CD4-positive, alpha-beta T cell treated with Interleukin-12 subunit alpha and Interleukin-12 subunit beta, for 1 hour (primary cell): ENCODE results near the gene RPL29.
"Not testable (repeated sequence)": the region's sequence is repeated elsewhere in the genome, so short reads cannot be mapped to it uniquely, and the experiment has no call there.

ENCODE experiments used
- DNase-seq: peaks from one replicate; pipeline ENCODE4 v3.0.0-alpha.2; 2020

RPL29 gene

GRCh38 chr3:51995346-51996163, at the start of gene RPL29:
Gene RPL29, minus strand, starts transcription at chr3:51995895. Its CDS starts 434 bp downstream, at chr3:51995461.
- peak; percentile 95 for DNase-seq

GRCh38 chr3:52044869-52045619, 49.3 kb upstream of the RPL29 start:
- no peak for DNase-seq

- DNase-seq: no peak
Measured at GRCh38 chr3:52043750-52044149, 48.1 kb upstream of the RPL29 start.

DNA sequence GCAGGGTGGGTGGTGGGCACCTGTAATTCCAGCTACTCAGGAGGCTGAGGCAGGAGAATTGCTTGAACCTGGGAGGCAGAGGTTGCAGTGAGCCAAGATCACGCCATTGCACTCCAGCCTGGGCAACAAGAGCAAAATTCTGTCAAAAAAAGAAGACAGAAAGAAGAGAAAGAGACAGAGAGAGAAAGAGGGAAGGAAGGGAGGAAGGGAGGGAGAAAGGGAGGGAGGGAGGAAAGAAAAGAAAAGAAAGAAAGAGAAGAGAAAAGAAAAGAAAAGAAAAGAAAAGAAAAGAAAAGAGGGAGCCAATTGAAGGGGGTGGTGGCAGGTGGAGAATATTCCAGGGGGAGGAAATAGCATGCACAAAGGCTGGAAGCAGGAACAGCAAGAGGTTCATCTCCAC, 47.3 kb upstream of the RPL29 start:
- DNase-seq: not testable (repeated sequence)

DNA sequence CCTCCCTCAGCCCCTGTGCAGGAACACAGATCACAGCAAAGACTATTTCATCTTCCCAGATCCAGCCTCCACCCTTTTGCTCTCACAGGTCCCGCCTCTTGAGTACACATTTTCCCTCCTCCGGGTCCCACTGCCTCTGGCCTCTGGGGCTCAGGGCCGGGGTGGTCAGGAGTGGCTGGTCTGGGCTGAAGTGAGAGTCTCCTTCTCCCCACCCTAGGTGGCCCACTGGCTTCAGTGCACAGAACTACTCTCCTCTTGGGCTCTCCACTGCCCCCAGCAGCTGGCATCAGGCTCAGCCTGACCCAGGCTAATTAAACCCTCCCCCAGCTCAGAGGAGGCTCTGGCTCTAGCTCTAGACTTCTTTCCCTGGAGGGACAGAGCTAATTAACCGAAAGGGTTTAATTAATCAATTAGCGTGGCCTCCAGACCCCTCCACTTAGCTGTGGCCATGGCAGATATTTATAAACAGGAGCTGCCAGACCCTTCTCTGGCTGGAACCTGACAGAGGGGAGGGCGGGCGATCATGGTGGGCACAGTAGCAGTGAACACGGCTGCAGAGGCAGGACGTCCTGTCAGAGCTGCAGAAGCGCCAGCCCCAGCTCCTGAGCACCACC, 45.5 kb upstream of the RPL29 start:
- DNase-seq: no peak

DNA sequence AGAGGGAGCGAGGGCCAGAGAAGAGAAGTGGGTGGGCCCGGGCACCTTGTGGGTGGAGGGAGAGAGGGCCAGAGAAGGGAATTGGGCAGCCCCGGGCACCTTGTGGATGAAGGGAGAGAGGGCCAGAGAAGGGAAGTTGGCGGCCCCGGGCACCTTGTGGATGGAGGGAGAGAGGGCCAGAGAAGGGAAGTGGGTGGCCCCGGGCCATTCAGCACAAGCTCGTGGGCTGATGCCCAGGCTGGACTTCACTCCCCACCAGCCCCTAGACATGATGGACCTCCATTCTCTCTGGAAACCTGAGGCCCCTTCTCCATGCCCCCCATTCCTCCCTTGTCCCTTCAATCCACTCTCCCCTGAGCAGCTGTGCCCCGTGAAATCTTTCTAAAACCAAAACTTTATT, 44.9 kb upstream of the RPL29 start:
- no peak for DNase-seq

DNA sequence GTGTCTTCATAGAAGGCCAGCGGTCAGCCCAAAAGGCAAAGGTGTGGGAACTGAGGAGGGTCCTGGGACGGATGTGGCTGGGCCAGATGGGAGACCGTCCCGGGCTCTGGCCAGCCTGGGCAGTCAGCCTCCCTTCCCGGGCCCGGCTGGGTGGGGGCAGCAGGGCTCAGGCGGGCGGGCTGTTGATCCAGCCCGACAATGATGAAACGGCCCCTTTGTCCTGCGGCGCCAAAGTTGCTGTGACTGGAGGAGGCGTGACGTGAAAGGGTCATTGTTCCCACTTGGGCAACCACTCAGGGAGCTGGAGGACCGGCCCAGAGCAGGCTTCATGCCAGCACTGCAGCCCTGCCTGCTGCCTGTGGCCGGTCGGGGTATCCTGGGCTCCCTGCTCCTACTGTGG, 44.2 kb upstream of the RPL29 start:
- no peak for DNase-seq

- no peak for DNase-seq
Measured at GRCh38 chr3:52039426-52039825, 43.7 kb upstream of the RPL29 start.

- no peak for DNase-seq
Measured at GRCh38 chr3:52038227-52038626, 42.5 kb upstream of the RPL29 start.

GRCh38 chr3:52037291-52037690, 41.6 kb upstream of the RPL29 start:
- DNase-seq: no peak

GRCh38 chr3:52036829-52037228, 41.1 kb upstream of the RPL29 start:
- peak; percentile 40 for DNase-seq

DNA sequence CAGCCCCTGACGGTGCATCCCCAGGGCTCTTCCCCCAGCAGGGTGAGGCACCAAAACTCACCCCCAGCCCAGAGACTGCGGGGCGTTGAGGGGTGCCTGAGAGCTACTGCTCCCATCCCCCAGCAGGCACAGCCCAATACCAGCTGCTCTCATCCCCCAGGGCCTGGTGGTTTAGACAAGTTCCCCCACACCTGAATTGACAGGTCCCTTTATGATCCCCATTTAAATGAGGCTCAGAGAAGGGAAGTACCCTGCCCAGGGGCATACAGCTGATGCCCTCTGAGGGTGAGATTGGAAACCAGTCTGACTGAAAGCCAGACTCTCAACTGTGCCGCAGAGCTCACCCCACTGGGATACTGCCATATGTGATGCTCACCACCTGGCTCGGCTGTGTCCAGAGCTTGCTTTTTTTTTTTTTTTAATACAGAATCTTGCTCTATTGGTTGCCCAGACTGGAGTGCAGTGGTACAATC, 40.6 kb upstream of the RPL29 start:
- no peak for DNase-seq

DNA sequence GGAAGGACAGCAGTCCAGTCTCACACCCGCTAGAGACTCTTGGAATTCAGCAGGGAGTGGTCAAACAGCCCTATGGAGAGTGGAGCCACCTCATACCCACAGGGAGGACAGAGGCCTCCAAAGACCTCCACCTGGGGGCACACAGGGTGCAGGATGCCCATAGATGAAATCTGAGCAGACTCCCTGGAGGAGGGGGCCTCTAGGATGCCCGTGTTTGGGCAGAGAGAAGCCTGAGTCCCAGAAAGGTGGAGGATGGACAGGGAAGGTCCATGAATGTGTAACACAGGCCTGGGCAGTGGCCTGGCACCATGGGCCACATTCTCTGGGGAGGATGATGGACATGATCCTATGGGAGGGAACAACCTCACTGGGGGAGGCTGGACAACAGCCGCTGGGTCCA, 39.0 kb upstream of the RPL29 start:
- no peak for DNase-seq

- DNase-seq: no peak
Measured at GRCh38 chr3:52034212-52034611, 38.5 kb upstream of the RPL29 start.

- DNase-seq: not testable (repeated sequence)
Measured at GRCh38 chr3:52033748-52034147, 38.1 kb upstream of the RPL29 start.

DNA sequence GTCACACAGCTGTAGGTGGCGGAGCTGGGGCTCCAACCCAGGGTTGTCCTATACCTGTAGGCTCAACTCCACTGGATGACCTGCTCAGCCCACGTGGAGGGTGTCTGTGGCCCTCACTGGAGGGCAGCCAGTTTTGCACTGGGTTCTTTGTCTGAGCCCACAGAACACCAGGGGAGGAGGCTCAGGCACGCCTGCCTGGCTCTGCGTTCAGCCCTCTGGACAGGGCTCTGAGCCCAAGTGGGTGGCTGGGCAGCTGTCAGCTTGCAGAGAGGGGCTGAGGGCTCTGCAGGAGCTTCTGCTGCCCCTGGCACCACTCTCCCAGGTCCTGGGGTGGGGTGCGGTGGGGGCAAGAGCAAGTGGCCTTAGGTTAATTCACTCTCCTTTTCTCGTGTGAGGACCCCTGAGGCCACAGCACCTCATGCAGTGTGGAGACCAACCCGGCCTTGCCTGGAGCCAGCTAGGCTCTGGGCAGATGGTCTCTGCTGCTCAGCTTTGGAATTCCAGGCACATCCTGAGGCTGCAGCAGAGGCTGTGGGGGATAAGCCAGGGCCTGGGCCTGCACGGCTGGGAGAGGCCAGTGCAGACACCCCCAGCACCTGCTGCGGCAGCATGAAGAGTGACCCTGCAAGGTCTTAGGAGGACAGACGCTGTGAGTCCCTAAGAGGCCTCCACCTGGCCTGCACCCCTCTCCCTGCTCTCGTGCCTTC, 37.2 kb upstream of the RPL29 start:
- no peak for DNase-seq

DNA sequence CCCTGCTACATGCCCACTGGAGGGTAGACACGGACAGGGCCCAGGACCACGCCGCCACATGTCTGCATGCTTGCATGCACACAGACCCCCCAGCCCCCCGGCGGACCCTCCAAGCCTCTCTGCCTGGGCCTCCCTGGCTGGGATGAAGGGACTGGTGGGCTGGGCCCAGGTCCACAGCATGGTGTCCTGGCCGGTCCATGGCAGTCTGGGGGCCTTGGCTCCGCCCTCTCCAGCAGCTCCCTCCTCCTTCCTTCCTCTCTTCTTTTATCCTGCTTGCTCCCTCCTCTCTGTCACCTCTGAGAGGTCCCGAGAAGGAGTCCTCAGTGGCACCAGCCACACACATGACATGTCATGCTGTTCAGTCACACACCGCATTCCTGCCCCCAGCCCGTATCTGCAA, 36.2 kb upstream of the RPL29 start:
- DNase-seq: no peak

DNA sequence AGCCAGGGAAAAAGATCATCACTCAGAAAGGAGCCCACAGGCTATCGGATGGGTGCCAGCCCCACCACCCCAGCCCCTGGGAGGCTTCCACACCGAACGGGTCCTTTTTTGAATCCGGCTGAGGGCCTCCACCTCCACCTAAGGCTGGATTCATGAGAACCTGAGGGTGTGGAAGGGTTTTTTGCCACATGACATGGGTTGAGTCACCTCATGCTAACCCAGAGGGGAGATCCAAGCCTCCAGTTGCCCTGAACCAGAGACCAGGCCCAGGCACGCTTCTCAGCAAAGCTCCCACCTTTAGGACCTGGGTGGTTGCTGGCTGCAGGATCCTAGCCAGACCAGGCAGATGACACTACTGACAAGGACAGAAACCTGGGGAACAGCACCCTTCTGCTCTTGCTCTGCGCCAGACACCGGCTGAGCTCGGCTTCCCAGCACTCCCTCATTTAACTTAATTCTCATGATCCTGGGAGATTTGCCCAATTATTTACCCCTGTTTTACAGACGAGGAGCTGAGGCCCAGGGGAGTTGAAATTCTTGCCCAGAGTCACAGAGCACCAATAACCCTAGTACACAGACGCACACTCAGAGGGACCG, 35.1 kb upstream of the RPL29 start:
- DNase-seq: no peak

DNA sequence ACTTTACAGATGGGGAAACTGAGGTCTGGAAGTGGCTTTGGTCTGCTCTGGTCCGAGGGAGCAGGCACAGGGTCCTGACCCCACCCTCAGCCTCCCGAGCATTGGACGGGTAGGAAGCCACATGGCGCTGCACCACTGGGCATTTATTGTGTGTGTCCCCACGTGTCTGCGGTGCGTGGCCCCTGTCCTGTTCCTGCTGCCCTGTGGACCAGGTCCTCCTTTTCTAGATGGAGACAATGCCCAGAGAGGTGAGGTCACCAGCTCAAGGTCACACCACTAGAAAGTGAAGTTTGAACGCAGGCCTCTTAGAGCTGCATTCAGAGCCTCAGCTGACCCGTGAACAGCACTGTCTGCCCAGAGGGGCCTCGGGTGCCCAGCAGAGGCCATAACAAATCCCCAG, 33.8 kb upstream of the RPL29 start:
- DNase-seq: no peak

- DNase-seq: no peak
Measured at GRCh38 chr3:52029053-52029452, 33.4 kb upstream of the RPL29 start.

DNA sequence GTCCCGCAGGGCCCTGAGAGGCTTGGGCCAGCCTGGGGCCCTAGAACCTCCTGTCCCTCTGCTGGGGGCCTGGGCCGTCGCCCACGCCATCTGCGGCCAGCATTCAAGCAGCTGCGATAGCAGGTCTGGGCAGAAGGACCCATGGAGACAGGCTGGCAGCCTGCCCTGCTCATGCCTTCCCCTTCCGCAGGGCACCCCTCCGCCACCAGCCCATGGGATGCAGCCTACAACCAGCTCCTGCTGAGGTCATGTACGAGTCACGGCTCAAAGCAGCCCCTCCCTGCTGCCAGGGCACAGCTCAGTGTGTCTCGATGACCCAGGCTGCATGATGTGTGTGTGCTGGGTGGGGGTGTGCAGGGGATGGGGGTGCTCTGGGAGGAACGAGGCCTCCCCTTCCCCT, 32.9 kb upstream of the RPL29 start:
- no peak for DNase-seq

DNA sequence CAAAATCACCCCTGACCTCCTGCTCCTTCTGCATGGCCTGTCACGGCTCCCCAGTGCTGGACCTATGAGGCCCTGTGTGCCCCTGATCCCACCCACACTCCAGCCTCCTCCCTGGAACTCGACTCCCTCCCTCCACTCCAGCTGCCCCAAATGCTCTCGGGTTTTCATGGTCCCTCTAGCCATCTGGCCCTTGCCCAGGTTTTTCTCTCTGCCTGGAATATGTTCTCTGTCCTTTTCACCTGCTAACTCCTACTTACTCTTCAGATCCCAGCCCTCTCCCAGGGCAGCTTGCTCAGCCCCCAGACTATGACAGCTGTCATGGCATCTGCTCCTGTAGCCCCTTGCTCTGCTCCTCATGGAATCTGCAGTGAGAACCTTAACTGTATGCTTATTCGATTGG, 30.3 kb upstream of the RPL29 start:
- DNase-seq: no peak

DNA sequence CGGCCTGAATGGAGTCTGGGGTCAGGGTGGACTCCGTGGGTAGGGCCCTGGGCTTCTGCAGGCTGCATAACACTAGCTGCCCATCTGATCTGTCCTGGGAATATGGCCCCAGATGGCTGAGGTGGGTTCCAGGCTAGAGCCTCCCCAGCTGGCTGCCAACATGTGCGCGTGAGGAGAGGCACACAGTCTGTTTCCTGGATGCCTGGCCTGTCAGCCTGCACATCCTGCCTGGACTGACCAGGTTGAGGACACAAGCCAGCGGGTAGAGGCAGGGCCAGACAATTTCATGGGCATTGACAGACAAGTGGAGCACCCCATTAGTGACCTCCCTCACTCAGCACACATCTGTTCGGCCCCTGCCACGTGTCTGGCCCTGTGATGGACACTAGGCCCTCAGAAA, 29.8 kb upstream of the RPL29 start:
- no peak for DNase-seq
